HG03196 (cell line): ENCODE results near the gene SYT15B.
"Not testable (repeated sequence)": the region's sequence is repeated elsewhere in the genome, so short reads cannot be mapped to it uniquely, and the experiment has no call there.

Experiments
- ATAC-seq: cut with Tn5 transposase; IDR thresholded peaks from one replicate; pipeline ENCODE4 v1.9.1; 2021; ENCODE audit not compliant: unreplicated experiment

SYT15B gene

DNA sequence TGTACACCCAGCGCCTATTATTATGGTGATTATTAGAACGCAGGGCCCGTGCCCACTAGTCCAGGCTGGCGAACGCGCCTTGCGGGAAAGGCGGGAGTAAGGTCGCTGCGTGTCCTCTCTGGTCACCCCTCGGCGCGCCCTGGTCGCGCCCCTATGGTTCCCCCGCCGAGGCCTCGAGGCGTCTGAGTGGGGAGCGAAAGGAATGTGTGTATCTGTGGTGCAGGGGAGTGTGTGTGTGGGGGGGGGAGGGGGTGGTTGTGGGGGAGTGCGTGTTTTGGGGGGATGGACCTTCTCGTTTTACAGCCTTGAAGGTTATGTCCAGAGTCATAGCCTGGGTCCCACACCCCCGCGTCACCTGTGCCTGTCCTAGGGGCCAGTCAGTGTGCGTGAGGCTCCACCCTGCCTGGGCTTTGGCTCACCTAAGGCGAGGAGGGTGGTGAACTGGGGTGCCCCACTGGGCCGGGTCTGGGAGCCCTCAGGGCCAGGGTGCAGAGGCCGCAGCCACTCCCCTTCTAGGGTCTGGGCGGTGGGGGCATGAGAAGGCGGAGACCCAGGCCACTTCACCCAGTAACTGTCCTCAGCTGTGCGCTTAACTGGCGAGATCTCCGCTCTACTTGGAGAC is at the start of gene SYT15B:
SYT15B (minus strand) TSS at position 39 of the 622 bp plus-strand sequence. CDS start 952 bp downstream, outside the sequence.
- ATAC-seq, result not testable (repeated sequence)

DNA sequence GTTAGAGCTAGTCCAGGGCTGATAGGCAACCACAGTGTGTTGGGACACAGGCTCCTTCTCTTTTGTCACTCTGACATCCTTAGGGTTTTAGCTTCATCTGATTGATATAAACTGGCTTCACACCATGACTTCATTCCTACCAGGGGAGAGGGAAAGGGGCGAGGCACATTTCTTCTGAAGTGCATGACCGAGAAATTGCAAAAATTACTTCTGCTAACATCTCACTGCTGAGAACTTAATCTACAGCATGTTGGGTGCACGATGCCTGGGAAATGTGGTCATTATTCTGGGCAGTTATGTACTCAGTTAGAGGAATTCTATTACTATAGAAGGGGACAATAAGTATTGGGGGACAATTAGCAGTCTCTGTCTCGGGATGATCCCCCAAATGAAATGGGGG is 16.2 kb upstream of the SYT15B start:
- ATAC-seq, result not testable (repeated sequence)

DNA sequence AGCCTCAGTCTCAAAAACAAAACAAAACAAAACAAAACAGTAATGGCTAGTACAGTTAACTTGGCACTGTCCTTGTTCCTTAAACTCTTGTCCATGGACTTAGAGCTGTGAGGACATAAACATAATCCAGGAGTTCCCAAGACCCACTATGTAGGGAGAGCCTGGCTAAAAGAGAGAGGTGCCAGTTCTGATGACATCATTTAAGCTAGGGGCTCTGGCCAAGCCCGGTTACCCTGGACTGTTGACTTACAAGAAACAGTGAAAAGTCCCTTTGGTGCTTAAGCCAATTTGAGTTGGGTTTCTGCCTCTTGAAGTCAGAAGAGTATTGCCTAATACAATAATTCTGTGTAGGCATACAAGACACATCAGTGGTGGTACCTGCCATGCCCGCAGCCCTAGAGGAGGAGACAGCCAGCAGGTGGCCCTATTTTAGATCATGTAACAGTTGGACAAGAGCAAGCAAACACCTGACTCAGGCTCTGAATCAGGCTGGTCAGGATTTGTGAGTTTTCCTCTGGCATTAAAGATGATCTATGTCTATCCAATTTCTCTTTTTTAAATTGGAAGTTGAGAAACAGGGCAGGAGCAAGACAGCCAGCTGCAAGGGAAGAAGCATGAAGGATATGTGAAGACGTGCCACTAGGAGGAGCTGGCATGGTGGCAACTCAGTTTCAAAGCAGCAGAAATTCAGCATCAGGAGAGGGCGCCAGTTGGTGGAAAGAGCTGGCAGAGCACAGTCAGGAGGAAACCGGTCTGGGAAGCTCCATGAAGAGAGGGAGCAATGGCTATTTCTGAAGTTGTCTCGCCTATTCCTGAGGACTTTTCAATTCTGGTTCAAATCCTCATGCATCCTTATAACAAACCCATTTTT is 12.2 kb upstream of the SYT15B start:
- ATAC-seq, result peak; percentile 59

DNA sequence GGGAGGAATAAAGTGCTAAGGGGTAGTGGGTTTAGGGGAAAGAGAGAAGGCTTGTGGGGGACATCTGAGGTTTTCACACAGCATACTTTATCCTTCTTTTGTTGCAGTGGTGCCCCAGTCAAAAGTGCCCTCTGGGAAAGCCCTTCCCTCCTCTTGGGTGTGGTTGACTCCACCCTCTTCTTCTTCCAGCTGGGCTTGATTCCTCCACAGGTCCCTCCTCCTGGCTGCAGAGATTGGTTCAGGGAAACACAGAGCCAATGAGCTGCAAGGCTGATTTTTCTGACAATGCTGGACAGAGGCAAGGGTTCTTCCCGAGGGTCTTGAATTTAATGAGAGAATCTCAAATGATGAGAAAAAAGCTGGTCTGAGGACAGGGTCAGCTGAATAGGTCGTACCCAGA is 7.4 kb upstream of the SYT15B start:
- ATAC-seq, result not testable (repeated sequence)

DNA sequence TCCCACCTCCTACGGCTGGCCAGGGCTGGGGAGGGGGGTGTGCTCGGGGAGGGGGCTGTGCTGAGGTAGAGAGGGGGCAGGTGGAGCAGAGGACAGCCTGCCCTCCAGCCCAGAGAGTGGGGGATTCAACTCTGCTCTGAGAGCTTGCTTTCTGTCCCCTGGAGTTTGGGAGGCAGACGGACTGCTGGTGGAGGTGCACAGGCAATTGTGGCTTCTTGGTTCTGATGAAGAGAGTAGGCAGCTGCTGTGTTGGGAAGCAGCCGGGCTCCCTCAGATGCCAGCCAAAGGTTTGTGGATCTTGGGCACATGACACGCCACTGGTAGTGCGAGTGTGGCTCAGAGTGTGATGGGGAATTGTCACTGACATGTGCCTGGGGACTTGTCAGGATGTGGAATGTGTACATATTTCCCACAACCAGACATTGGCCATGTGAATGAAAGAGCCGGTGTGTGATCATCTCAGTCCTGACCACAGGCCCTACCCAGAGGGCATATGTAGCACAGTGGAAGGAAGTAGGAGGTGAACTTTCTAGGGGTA is 5.3 kb upstream of the SYT15B start:
- not testable (repeated sequence) for ATAC-seq

DNA sequence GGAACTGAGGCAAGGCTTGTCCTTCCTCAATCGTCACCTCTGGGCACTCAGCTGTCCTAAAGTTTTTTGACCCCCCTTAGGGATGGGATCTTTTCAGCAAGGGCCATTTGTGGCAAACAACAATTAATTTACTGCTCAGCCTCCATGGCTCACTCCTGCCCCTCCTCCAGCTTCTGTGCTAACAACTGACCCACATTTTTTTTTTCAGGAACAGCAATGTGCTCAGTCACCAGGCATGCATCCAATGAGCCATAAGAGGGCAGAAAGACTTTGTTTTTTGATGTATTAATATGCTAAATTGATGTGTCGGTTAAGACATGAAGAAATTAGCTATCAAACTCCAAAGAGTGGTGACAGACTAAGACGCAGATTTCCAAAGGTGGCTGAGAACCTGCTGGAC is 4.7 kb upstream of the SYT15B start:
- ATAC-seq, result not testable (repeated sequence)

DNA sequence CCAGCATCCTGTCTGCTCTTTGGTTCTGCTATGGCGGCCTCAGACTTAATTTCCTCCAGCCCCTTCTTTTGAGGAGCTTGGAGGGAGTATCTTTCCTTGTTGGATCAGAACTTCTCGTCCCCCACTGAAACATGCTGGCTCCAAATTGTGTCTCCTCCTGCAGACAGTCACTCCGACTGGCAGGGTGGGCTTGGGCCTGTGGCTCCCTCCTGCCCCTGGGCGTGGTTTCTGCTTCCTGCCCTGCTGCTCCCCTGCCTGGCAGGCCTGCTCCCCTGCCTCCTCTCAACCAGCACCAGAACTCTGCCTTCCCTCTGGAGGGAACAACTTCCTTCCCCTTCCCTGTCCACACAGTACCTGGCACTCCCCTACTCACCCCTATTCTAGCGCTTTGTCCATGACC is 3.8 kb upstream of the SYT15B start:
- not testable (repeated sequence) for ATAC-seq

DNA sequence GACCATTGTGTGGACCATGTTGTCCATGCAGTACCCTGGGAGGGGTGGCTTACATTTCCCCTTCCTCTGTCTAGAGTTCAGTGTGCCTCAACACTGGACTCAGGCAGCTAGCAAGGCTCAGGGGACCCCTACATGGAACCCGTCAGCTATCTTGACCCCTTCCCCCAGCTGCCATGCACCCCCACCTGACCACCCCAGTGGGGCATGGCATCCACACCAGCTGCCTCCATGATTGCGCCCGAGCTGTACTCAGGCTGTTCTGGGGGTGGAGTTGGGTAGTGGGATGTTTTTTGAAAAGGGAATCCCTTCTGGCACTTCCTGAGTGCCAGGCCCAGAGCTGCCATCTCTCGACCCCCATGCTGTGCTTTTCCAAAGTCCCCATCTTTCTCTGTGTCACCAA is 1.8 kb upstream of the SYT15B start:
- not testable (repeated sequence) for ATAC-seq

DNA sequence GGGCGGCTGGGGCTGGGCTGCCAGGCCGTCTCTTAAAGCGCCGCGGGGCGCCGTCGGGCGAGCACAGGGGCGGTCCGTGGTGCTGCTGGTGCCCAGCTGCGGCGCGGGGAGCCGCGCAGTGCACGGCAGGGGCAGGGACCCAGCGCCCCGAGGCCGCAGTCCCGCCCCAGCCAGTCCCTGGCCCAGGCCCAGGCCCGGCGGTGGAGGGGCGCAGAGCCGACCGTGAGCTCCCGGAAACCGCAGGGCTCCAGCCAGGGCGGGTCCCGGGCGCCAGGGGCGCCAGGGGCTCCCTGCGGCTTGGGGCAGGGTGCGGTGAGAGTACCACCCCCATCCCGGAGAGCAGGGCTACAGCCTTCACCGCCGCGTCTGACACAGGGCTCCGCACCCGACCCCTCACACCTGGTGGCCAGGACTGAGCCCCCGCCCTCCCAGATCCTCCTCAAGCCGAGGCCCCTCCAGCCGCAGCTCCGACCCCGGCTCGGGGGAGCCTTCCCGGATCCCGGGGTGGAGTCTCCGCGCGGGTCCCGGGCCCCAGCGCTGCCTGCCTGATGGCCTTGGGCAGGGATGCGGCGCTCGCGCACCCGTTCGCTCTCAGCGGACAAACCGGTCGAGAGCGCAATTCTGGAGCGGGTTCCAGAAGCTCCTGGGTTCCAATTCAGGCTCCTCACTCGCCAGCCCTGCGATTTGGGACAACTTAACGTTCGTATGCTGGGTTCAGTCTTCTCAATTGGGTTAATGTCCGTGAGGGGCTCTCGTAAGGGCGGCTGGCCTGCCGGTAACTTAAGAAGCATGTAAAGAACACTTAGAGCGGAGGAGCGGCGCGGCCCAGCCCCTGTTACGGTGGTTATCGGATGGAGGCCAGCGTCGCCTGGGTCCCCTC is 478 bp downstream of the SYT15B start:
- not testable (repeated sequence) for ATAC-seq

DNA sequence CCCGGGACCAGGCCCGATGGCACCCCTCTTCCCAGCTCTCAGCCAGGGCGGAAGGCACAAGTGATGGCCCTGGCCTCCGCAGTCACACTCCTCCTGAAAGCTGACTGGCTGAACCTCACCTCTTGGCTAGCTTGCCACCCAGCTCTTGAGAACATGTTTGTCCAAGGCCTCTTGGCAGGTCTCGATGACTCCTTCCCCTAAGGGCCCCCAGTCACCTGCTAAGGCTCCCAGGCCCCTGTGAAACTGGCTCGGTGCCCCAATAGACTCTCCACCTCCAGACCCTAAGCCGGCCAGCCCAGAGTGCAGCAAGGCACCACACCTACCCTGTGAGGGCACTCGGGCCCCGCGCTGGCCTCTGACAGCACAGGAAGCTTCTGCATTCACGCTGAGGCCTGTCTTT is 4.5 kb downstream of the SYT15B start:
- ATAC-seq, result not testable (repeated sequence)

DNA sequence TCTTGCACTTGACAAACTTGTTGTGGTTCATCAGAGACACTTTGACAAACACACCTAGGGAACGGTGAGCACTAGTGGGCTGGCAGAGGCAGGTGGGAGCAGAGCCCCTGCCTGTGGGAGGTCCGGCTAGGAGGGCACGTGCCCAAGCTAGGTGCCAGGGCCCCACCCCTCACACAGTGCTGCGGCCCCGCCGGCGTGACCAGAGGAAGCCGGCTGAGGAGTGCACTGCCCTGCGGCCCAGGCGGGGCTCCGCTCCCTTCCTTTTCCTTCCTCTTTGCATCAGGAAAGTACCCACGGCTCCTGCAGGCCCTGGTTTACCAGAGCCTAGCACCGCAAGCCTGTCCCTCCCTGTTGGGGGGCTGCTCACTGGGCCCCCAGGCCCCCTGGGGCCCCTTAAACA is 7.2 kb downstream of the SYT15B start:
- not testable (repeated sequence) for ATAC-seq

DNA sequence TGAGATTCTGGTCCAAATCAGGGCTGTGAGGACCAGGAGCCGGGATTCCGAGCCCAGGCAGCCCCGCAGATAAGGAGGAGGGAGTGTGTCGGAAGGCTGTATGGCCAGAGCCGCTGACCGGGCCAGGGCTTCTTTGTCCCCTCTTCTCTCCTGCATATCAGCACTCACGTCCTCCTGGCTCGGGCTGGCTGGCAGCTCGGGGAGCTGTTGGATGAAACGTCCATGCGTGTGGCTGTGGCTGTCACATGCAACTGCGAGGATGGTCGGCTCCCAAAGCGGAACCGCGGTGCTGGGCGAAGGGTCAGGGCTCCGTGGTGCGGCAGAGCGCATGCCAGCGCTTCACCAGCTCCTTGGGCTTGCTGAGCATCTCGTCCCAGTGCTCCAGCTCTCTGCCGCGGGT is 9.5 kb downstream of the SYT15B start:
- not testable (repeated sequence) for ATAC-seq

DNA sequence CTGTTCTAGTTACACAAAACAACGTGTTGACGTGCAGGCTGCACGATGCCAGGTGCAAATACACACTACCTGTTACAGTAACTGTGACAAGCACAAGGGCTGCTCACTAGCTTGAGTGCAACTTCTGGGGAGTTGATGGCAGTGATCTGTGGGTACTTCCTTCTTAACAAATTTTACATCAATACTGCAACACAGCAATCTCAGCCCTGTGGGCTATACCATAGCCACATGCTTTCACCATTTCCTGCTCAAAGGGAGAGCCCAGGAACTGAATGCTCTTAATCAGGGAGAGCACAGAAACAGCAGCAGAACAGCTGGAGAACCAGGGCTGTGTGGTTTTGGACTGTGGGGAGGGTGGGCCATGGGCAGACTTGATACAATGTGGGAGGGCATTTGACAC is 10.2 kb downstream of the SYT15B start:
- ATAC-seq, result not testable (repeated sequence)

DNA sequence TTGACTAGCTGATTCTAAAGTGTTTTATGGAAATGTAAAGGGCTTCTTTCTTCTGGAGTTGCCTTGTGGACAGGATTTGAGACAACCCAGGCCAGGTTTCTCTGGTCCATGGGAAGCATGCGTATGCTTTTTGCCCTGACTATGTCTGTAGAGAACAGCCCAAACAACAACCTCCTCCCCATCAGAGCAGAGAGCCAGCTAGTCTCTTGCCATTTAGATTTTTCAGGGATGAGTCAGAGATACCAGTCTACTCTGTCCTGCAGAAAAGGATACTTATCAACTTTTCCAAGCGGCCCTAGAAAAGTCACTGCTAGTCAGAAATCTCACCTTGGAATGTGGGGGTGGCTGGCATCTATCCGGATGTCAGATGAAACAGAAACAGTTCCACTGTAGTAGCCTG is 11.6 kb downstream of the SYT15B start:
- not testable (repeated sequence) for ATAC-seq

DNA sequence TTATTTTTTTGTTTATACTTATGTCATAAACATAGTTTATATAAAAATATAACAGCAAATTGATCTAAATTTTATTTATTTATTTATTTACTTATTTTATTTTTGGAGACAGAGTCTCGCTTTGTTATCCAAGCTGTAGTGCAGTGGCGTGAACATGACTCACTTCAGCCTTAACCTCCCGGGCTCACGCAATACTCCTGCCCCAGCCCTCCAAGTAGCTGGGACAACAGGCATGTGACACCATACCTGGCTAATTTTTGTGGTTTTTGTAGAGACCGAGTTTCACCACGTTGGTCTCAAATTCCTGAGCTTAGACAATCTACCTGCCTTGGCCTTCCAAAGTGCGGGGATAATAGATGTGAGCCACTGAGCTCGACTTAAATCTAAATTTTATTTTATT is 13.0 kb downstream of the SYT15B start:
- ATAC-seq, result not testable (repeated sequence)

DNA sequence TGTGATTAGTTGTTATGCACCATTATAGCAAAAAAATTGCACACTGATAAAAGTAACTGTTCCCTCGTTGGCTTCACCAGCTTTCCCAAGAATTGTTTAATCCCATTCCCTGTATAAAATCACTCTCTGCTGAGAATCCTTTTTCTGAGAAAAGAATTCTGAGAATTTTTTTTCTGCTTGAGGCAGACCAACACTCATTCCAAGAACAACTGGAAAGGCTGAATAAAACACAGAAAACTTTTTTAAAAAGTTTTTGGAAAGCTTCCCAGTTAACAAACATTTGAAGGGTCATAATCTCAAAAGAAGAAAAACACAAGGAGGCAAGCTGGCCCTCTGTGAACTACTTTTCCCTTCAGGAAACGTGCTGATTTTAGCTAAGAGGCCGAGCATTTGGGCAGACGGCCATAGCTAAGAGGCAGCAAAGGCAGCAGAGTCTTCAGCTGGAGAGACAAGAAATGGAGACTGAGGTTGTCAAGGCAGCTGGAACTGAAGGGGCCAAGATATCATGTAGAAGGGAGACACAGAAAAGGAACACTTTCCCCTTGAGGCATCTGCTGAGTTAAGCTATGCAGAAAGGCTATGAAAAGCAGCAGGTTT is 16.5 kb downstream of the SYT15B start:
- not testable (repeated sequence) for ATAC-seq

DNA sequence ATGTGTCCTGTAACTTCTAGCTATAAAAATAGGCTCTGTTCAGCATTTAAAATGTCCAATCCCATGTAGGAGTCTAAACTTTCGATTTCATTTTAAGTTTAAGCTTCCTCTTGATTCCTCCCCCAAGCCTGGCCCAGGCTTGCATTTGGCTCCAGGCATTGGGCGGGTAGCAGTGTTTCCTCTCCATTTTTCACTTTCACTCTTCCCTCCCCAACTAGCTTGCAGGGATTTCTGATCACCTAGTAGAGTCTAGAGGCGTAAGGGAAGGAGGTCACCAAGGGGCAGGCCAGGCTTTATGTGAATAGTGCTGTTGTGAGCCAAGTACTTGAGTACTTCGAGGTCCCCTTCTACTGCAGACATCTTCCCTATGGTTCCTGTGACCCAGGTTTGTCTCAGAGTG is 18.5 kb downstream of the SYT15B start:
- not testable (repeated sequence) for ATAC-seq

DNA sequence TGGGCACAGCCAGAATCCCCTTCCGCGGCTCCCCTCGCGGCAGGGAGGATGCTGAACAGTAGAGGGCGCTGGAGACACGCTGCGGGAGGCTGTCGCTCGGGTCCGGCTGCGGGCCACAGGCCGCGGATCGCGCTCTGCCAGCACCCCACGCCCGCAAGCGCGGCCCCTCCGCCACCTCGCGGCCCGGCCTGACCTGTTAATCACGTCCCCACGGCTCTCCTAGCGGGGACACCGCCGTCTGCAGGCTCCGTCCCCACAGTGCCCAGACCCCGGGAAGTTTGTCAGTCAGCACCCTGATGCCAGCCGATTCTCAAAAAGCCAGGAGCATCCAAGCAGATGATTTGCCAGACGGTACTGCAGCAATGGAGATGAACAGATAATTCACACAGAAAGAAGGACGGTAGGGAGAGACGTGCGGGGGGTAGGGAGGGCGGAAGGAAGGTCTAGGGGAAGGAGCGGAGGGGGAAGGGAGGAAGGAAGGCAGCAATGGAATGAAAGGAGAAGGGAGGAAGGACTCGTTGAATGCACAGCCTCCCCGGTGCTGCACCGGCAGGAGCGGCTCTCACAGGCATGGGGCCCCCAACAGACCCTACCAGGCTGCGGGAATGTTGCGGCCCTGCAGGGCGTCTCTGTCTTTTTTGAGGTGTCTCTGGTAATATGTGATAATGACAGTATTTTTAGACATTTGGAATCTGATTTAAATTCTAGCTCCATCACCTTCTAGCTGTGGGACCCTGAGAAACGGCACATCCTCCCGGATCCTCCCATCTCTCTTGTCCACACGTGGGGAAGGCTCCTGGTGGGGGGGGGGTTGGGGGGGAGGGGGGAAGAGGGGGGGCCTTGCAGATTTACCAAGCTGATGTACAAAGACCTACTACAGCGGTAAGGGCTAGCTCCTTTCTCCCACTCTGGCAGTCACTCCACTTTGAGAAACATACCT is 19.5 kb downstream of the SYT15B start:
- ATAC-seq, result peak; percentile 81

DNA sequence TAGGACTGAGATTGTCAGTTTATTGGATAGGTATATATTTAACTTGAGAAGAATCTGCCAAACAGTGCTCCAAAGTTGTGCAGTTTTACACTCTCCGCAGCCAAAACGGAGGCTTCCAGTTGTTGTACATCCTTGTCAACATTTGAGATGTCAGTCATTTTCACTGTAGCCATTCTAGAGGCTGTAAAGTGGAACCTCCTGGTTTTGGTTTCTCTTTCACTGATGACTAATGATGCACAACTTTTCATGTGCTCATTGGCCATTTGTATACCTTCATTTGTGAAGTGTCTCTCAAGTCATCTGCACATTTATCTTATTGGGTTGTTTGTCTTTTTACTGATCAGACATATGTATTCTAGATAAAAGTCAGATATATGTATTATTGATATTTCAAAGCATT is 22.5 kb downstream of the SYT15B start:
- ATAC-seq, result not testable (repeated sequence)
